ENCODE measurements around the gene TRIM23.

GRCh38 chr5:65663804-65664521 lies 39.8 kb upstream of the TRIM23 start:
- TF ChIP-seq CTCF (IDR thresholded peaks at IDR 0.05) (no peak), EZH2 (IDR thresholded peaks at IDR 0.05; ENCODE audit: borderline replicate concordance, insufficient read depth, low read depth, low read length, poor library complexity, severe bottlenecking) (no peak)

Data from B cell (primary cell).